Measurements from ENCODE around the gene B4GALNT2. TPM values are rescaled to one million over a fixed set of nuclear protein-coding genes. Genes with fewer than 3 reads are reported as not detected.
A peak's percentile ranks its signal among the peaks of the same experiment; 100 is the strongest.

The B4GALNT2 gene
- polyA plus RNA-seq, 2 of the 4 experiments (the other 2 are of a cell fraction), result 0.36 to 0.49 TPM

GRCh38 chr17:49156256-49156655 lies 23.7 kb downstream of the B4GALNT2 start:
- ATAC-seq (no peak), FAIRE-seq (no peak), DNase-seq (ENCODE audit: low read depth in 1 of 2, low spot score in 1 of 2) (no peak)
- CTCF ChIA-PET, result interaction anchor here (2.9 kb wide), 1 partner anchor 71 kb away, joined by 10 read pairs; no protein-coding TSS in a partner anchor
- TF ChIP-seq HOXA7 (CRISPR knock-in tag; IDR thresholded peaks at IDR 0.05), result no peak
- no peak for TF ChIP-seq RFX5 (IDR thresholded peaks at IDR 0.05)
- TF ChIP-seq CBX8 (IDR thresholded peaks at IDR 0.05), result no peak
- TF ChIP-seq JUN (IDR thresholded peaks at IDR 0.05), result no peak
- TF ChIP-seq MYC (IDR thresholded peaks at IDR 0.05; ENCODE audit: borderline replicate concordance, low read length), result no peak
- TF ChIP-seq NPAS2 (CRISPR knock-in tag; IDR thresholded peaks at IDR 0.05; ENCODE audit: borderline replicate concordance), result no peak
- no peak for TF ChIP-seq FOSL2 (IDR thresholded peaks at IDR 0.05)
- no peak for TF ChIP-seq FOSL2 (CRISPR knock-in tag; IDR thresholded peaks at IDR 0.05)
- TF ChIP-seq ZNF302 (CRISPR knock-in tag; IDR thresholded peaks at IDR 0.05), result no peak
- TF ChIP-seq MAFK (IDR thresholded peaks at IDR 0.05; ENCODE audit: partially characterized antibody), result no peak
- TF ChIP-seq USF2 (IDR thresholded peaks at IDR 0.05), result no peak
- TF ChIP-seq POLR2A (IDR thresholded peaks at IDR 0.05; ENCODE audit: low read length), result no peak
- no peak for TF ChIP-seq NFE2L2 (conservative IDR thresholded peaks at IDR 0.05; ENCODE audit: low read length)
- no peak for TF ChIP-seq RCOR1 (IDR thresholded peaks at IDR 0.05; ENCODE audit: low read depth, low read length)
- no peak for TF ChIP-seq TP53 (CRISPR knock-in tag; IDR thresholded peaks at IDR 0.05)
- POLR2A ChIA-PET, result no interaction called here
- WGBS (ENCODE audit: missing lambda C conversion rate), result 82% methylated on average over 11 of the region's 11 CpGs
- Histone ChIP-seq H3K4me2 (no peak overlapping the region), H3K4me3 (no peak overlapping the region), H3K9me3 (no peaks in the 10 kb centered on the region), H3K27ac (no peak overlapping the region), H3K4me1 (peaks cover 17% of the 10 kb centered on the region)

GRCh38 chr17:49157784-49158183 lies 25.2 kb downstream of the B4GALNT2 start:
- Histone ChIP-seq H3K27ac (peak overlapping the region in 1 of 2 experiments; percentile 63; a peak in 3 of 6 replicates), H3K9me3 (no peaks in the 10 kb centered on the region), H3K4me1 (peaks cover 17% of the 10 kb centered on the region), H3K4me2 (peak overlapping the region; percentile 51), H3K4me3 (no peak overlapping the region)
- no peak for TF ChIP-seq FOSL2 (IDR thresholded peaks at IDR 0.05)
- TF ChIP-seq FOSL2 (CRISPR knock-in tag; IDR thresholded peaks at IDR 0.05), result peak; percentile 54; the same call in 1 of the 2 replicates
- TF ChIP-seq TP53 (CRISPR knock-in tag; IDR thresholded peaks at IDR 0.05), result no peak
- no peak for TF ChIP-seq REST (IDR thresholded peaks at IDR 0.05)
- DNase-seq (ENCODE audit: low read depth in 1 of 2, low spot score in 1 of 2) (peak; percentile 47 to 81), ATAC-seq (peak; percentile 58 to 81; a peak in 5 of 6 replicates), FAIRE-seq (no peak)
- POLR2A ChIA-PET, result no interaction called here
- WGBS (ENCODE audit: missing lambda C conversion rate), result 30% methylated on average over 8 of the region's 8 CpGs
- CTCF ChIA-PET, result interaction anchor here (0.8 to 2.9 kb wide), 6 partner anchors 11 to 273 kb away, joined by 3 to 10 read pairs (median 3); no protein-coding TSS in a partner anchor

- H3K4me3 ChIP-seq, result no peak overlapping the region
- CTCF ChIA-PET, result interaction anchor here (0.5 to 1.4 kb wide), 4 partner anchors 17 to 326 kb away, joined by 3 to 4 read pairs (median 4); no protein-coding TSS in a partner anchor
- no peak for TF ChIP-seq REST (IDR thresholded peaks at IDR 0.05)
- TF ChIP-seq ZNF302 (CRISPR knock-in tag; IDR thresholded peaks at IDR 0.05), result no peak
- TF ChIP-seq NR3C1 (IDR thresholded peaks at IDR 0.05), result no peak
- TF ChIP-seq FOXS1 (CRISPR knock-in tag; IDR thresholded peaks at IDR 0.05), result no peak
- no peak for TF ChIP-seq FOSL2 (IDR thresholded peaks at IDR 0.05)
- no peak for TF ChIP-seq FOSL2 (CRISPR knock-in tag; IDR thresholded peaks at IDR 0.05)
- TF ChIP-seq ELK1 (IDR thresholded peaks at IDR 0.05; ENCODE audit: low read depth, low read length), result no peak
- no peak for TF ChIP-seq GATA3 (IDR thresholded peaks at IDR 0.05; ENCODE audit: borderline replicate concordance)
- no peak for TF ChIP-seq KDM1A (IDR thresholded peaks at IDR 0.05; ENCODE audit: low read depth)
- TF ChIP-seq NPAS2 (CRISPR knock-in tag; IDR thresholded peaks at IDR 0.05; ENCODE audit: borderline replicate concordance), result no peak
- no peak for TF ChIP-seq TFCP2L1 (CRISPR knock-in tag; IDR thresholded peaks at IDR 0.05)
- TF ChIP-seq MAX (IDR thresholded peaks at IDR 0.05), result no peak
- no peak overlapping the region for H3K4me2 ChIP-seq
- DNase-seq (ENCODE audit: low read depth in 1 of 2, low spot score in 1 of 2) (no peak), ATAC-seq (no peak), FAIRE-seq (no peak)
- WGBS (ENCODE audit: missing lambda C conversion rate), result 77% methylated on average over 4 of the region's 4 CpGs
- H3K9me3 ChIP-seq, result no peaks in the 10 kb centered on the region
- H3K27ac ChIP-seq, result no peak overlapping the region
- POLR2A ChIA-PET, result no interaction called here
- peaks cover 6% of the 10 kb centered on the region for H3K4me1 ChIP-seq
Measured at GRCh38 chr17:49162866-49163265, 30.3 kb downstream of the B4GALNT2 start.

Data from A549 (cell line).